Limb (tissue), 2 donors: ENCODE measurements around the gene NCAPH2.

Experiments used
- DNase-seq, 2 donors: peaks; one replicate each; pipeline ENCODE4 v3.0.0-alpha.2; 2016; ENCODE audit errors: extremely low spot score in 2 of 2

Gene NCAPH2

GRCh38 chr22:50489363-50490243, 18.4 kb upstream of the NCAPH2 start:
- peak in 1 of 2 donors; percentile 19 for DNase-seq

GRCh38 chr22:50490531-50491308, 17.3 kb upstream of the NCAPH2 start:
- no peak for DNase-seq

GRCh38 chr22:50497093-50497492, 10.9 kb upstream of the NCAPH2 start:
- no peak for DNase-seq

GRCh38 chr22:50498322-50498890, 9.6 kb upstream of the NCAPH2 start:
- peak in 1 of 2 donors; percentile 51 for DNase-seq

- no peak for DNase-seq
These were observed 7.6 kb upstream of the NCAPH2 start for GRCh38 chr22:50500452-50500851.

GRCh38 chr22:50502096-50502495, 5.9 kb upstream of the NCAPH2 start:
- DNase-seq: no peak

- DNase-seq: no peak
These were observed 5.2 kb upstream of the NCAPH2 start for GRCh38 chr22:50502628-50503474.

- peak in 1 of 2 donors; percentile 35 for DNase-seq
These were observed 4.4 kb upstream of the NCAPH2 start for GRCh38 chr22:50503475-50504145.

GRCh38 chr22:50504369-50505211, 3.4 kb upstream of the NCAPH2 start:
- peak in 1 of 2 donors; percentile 34 for DNase-seq

- peak in 1 of 2 donors; percentile 30 for DNase-seq
These were observed 2.7 kb upstream of the NCAPH2 start for GRCh38 chr22:50505276-50505775.

- peak in 1 of 2 donors; percentile 30 for DNase-seq
These were observed 2.0 kb upstream of the NCAPH2 start for GRCh38 chr22:50505776-50506610.

- DNase-seq: peak in 1 of 2 donors; percentile 45
These were observed 1.2 kb upstream of the NCAPH2 start for GRCh38 chr22:50506611-50507420.

- DNase-seq: peak in 1 of 2 donors; percentile 89
These were observed 518 bp upstream of the NCAPH2 start, which contains the start of gene LMF2 for GRCh38 chr22:50507421-50507990. Gene LMF2 (minus strand): TSS chr22:50507702. CDS start chr22:50507675, 27 bp downstream.

- DNase-seq: no peak
These were observed 873 bp downstream of the NCAPH2 start for GRCh38 chr22:50508897-50509296.

GRCh38 chr22:50513175-50513574, 5.2 kb downstream of the NCAPH2 start:
- DNase-seq: no peak

GRCh38 chr22:50516068-50516467, 8.0 kb downstream of the NCAPH2 start:
- no peak for DNase-seq

- no peak for DNase-seq
These were observed 8.9 kb downstream of the NCAPH2 start for GRCh38 chr22:50516891-50517290.
